Glutamatergic neuron (in vitro differentiated cells): ENCODE measurements around the gene CDKN1C. TPM values are rescaled to one million over a fixed set of nuclear protein-coding genes. Genes with fewer than 3 reads are reported as not detected.

Experiments used
- DNase-seq: peaks from one replicate; pipeline ENCODE4 v3.0.0; 2022
- H3K27ac Mint-ChIP-seq: one replicate; pipeline ENCODE4 v1.8.0; 2020; ENCODE audit warnings: mild to moderate bottlenecking, mixed read lengths, inconsistent platforms; ENCODE audit not compliant: unreplicated experiment
- H3K27me3 Mint-ChIP-seq: one replicate; pipeline ENCODE4 v1.8.0; 2020; ENCODE audit warnings: mild to moderate bottlenecking, moderate library complexity, mixed read lengths, inconsistent platforms; ENCODE audit not compliant: unreplicated experiment
- H3K36me3 Mint-ChIP-seq: one replicate; pipeline ENCODE4 v1.8.0; 2020; ENCODE audit warnings: mild to moderate bottlenecking, mixed read lengths, inconsistent platforms; ENCODE audit not compliant: unreplicated experiment
- H3K4me1 Mint-ChIP-seq: one replicate; pipeline ENCODE4 v1.8.0; 2020; ENCODE audit warnings: mild to moderate bottlenecking, low read depth, mixed read lengths, inconsistent platforms; ENCODE audit not compliant: unreplicated experiment
- H3K4me3 Mint-ChIP-seq: one replicate; pipeline ENCODE4 v1.8.0; 2020; ENCODE audit warnings: mild to moderate bottlenecking, mixed read lengths, inconsistent platforms; ENCODE audit not compliant: unreplicated experiment
- H3K9me3 Mint-ChIP-seq: one replicate; pipeline ENCODE4 v1.8.0; 2020; ENCODE audit warnings: mild to moderate bottlenecking, moderate library complexity, mixed read lengths, inconsistent platforms; ENCODE audit not compliant: unreplicated experiment
- total RNA-seq: library from RNA; stranded (reverse); fragmentation: NEBNext Ultra II Directional; extraction: Animal tissue kit (Norgen Biotek cat#: 25700); gene quantifications from one replicate; pipeline ENCODE4 v1.2.1, GENCODE V29; 2021; ENCODE audit not compliant: unreplicated experiment
- TF ChIP-seq, protein P1 (sequence below): fragments of 200-600 bp; sonication (generic); IDR thresholded peaks from one replicate; pipeline ENCODE4 v1.5.0; 2021; ENCODE audit not compliant: partially characterized antibody, unreplicated experiment

Gene CDKN1C
- total RNA-seq, 1 donor from 2014 or later, result 391 TPM

DNA sequence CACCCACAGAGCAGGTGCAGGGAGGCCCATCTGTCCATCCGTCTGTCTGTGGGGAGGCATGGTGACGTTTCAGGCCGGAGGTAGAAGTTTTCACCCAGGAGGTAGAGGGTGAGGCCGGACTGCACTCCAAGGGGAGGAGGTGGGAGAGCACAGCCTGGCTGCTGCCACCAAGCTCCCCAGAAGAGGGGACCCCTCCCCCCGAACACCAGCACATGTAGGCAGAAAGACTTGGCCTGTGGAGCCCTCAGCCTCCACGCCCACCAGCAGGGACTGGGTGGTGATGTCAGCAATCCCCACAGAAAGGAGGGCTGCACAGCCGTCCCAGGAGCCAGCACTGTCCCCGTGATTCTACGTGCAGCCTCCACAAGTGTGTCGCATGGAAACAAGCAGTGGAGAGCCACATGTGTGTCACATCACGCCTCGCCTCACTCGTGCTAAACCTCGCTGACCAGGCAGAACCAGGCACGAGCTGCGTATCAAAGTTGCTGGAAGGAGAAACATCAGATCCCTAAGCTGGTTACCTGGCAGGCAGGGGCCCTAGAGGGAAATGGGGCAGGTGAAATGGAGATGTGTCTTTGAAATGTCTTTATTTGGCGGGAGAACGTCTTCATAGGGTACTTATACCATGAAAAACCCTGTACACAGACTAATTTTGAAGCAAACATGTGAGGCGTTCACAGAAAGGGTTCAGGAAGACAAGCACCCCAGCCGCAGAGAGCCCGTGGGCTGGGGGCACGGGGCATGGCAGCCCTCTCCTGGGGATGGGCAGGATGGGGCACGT lies 49.1 kb downstream of the CDKN1C start:
- Mint-ChIP-seq H3K4me3 (peak overlapping the region; percentile 66), H3K27ac (peak overlapping the region; percentile 50), H3K9me3 (peaks cover 12% of the 10 kb centered on the region), H3K27me3 (peaks cover 18% of the 10 kb centered on the region), H3K36me3 (no peaks in the 10 kb centered on the region), H3K4me1 (peaks cover 27% of the 10 kb centered on the region)
- no peak for DNase-seq
- TF ChIP-seq, protein P1, sequence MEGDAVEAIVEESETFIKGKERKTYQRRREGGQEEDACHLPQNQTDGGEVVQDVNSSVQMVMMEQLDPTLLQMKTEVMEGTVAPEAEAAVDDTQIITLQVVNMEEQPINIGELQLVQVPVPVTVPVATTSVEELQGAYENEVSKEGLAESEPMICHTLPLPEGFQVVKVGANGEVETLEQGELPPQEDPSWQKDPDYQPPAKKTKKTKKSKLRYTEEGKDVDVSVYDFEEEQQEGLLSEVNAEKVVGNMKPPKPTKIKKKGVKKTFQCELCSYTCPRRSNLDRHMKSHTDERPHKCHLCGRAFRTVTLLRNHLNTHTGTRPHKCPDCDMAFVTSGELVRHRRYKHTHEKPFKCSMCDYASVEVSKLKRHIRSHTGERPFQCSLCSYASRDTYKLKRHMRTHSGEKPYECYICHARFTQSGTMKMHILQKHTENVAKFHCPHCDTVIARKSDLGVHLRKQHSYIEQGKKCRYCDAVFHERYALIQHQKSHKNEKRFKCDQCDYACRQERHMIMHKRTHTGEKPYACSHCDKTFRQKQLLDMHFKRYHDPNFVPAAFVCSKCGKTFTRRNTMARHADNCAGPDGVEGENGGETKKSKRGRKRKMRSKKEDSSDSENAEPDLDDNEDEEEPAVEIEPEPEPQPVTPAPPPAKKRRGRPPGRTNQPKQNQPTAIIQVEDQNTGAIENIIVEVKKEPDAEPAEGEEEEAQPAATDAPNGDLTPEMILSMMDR, result no peak

DNA sequence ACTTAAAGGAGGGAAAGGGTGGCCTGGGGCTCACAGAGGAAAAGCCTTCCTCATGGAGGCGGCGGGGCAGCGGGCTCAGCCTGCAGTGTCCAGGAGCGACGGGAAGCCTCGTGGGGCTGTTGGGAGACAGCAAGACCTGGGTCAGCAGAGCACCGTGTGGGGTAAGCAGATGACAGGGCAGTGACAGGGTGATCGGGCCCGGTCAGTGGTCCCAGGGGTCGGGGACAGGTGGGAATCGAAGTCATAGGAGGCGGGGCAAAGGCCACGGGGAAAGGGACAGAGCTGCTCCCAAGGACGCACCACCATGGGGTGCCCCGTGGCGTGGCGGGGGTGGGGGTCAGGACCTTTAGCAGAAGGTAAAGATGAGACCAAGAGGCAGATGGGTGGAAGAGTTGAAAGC lies 49.8 kb downstream of the CDKN1C start:
- DNase-seq, result no peak
- TF ChIP-seq, protein P1, result no peak
- no peaks in the 10 kb centered on the region for H3K36me3 Mint-ChIP-seq
- peak overlapping the region; percentile 66 for H3K4me3 Mint-ChIP-seq
- peaks cover 10% of the 10 kb centered on the region for H3K9me3 Mint-ChIP-seq
- peaks cover 22% of the 10 kb centered on the region for H3K4me1 Mint-ChIP-seq
- H3K27me3 Mint-ChIP-seq, result peaks cover 13% of the 10 kb centered on the region
- H3K27ac Mint-ChIP-seq, result peak overlapping the region; percentile 59

DNA sequence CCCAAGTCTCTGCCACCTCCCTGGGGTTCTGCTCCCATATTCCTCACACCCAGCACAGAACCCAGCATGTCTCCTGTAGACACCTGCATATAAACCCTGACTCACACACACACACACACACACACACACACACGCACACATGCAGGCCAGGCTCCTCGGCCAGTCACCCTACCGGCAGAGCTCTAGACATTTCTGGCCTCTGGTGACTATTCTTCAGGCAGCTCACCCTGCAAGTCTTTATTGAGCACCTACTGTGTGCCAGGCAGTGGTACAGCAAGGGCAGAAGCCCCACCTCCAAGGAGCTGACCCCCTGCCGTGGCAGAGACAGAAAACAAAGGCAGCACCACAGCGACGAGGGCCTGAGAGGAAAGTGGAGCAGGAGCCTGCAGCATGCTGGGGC lies 50.3 kb downstream of the CDKN1C start:
- H3K27ac Mint-ChIP-seq, result no peak overlapping the region
- no peak overlapping the region for H3K4me3 Mint-ChIP-seq
- peaks cover 13% of the 10 kb centered on the region for H3K27me3 Mint-ChIP-seq
- TF ChIP-seq, protein P1, result no peak
- H3K36me3 Mint-ChIP-seq, result no peaks in the 10 kb centered on the region
- peaks cover 9% of the 10 kb centered on the region for H3K9me3 Mint-ChIP-seq
- H3K4me1 Mint-ChIP-seq, result peaks cover 18% of the 10 kb centered on the region
- no peak for DNase-seq

- Mint-ChIP-seq H3K36me3 (peaks cover under 1% of the 10 kb centered on the region), H3K4me1 (peaks cover 14% of the 10 kb centered on the region)
Measured at GRCh38 chr11:2834503-2835273, 50.9 kb downstream of the CDKN1C start.

More at GRCh38 chr11:2834503-2835273, 50.9 kb downstream of the CDKN1C start:
- Mint-ChIP-seq H3K27me3 (peaks cover 10% of the 10 kb centered on the region), H3K27ac (no peak overlapping the region), H3K9me3 (peaks cover 5% of the 10 kb centered on the region), H3K4me3 (no peak overlapping the region)
- no peak for DNase-seq
- TF ChIP-seq, protein P1, result no peak
